ENCODE measurements around the gene COL27A1.

DNA sequence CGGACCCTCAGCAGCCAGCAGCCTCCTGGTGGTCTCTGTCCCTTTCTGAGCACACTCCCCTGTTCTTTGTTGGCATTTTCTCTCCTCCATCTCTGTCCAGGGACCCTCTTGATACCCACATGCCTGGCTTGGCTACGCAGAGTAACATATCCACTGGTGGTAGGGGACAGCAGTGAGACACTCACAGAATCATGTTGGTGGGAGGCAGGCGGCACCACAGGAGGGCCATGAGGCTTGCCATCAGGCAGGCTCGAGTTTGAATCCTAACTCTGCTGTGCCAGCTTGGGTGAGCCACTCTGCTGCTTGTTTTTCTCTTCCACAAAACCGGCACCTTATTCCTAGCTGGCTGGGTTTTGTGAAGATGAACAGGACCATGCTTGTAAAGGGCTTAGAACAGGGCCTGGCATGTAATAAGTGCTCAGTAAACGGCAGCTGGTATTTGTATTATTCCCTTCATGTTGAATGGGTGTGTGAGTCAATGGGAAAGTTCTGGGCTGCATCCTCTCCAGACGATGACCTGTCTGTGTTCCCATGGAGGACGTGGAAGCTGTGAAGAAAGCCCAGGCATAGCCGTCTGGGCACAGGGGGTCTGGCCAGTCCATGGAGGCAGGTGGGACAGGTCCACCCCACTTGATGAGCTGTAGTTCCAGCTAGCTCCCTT lies 2.3 kb downstream of the COL27A1 start:
- TF ChIP-seq POLR2AphosphoS5 (IDR thresholded peaks at IDR 0.05), result no peak
- TF ChIP-seq, protein P1, sequence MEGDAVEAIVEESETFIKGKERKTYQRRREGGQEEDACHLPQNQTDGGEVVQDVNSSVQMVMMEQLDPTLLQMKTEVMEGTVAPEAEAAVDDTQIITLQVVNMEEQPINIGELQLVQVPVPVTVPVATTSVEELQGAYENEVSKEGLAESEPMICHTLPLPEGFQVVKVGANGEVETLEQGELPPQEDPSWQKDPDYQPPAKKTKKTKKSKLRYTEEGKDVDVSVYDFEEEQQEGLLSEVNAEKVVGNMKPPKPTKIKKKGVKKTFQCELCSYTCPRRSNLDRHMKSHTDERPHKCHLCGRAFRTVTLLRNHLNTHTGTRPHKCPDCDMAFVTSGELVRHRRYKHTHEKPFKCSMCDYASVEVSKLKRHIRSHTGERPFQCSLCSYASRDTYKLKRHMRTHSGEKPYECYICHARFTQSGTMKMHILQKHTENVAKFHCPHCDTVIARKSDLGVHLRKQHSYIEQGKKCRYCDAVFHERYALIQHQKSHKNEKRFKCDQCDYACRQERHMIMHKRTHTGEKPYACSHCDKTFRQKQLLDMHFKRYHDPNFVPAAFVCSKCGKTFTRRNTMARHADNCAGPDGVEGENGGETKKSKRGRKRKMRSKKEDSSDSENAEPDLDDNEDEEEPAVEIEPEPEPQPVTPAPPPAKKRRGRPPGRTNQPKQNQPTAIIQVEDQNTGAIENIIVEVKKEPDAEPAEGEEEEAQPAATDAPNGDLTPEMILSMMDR (IDR thresholded peaks at IDR 0.05), result no peak
- no peak for TF ChIP-seq POLR2A (IDR thresholded peaks at IDR 0.05)
